ENCODE results near the gene ADCY2.
A peak's percentile ranks its signal among the peaks of the same experiment; 100 is the strongest.

The ADCY2 gene

GRCh38 chr5:7671381-7671993 is 275.5 kb downstream of the ADCY2 start:
- DNase-seq, result no peak

- no peak for DNase-seq
These were observed 277.7 kb downstream of the ADCY2 start for GRCh38 chr5:7673658-7674057.

GRCh38 chr5:7676455-7676854 is 280.5 kb downstream of the ADCY2 start:
- no peak for DNase-seq

- DNase-seq, result no peak
These were observed 282.1 kb downstream of the ADCY2 start for GRCh38 chr5:7678030-7678429.

- no peak for DNase-seq
These were observed 283.7 kb downstream of the ADCY2 start for GRCh38 chr5:7679663-7680062.

- DNase-seq, result no peak
These were observed 284.3 kb downstream of the ADCY2 start for GRCh38 chr5:7680260-7680659.

- DNase-seq, result no peak
These were observed 286.4 kb downstream of the ADCY2 start for GRCh38 chr5:7682379-7682778.

- no peak for DNase-seq
These were observed 287.8 kb downstream of the ADCY2 start for GRCh38 chr5:7683753-7684152.

- DNase-seq, result no peak
These were observed 288.9 kb downstream of the ADCY2 start for GRCh38 chr5:7684826-7685225.

GRCh38 chr5:7686794-7687193 is 290.9 kb downstream of the ADCY2 start:
- DNase-seq, result no peak

- no peak for DNase-seq
These were observed 294.6 kb downstream of the ADCY2 start for GRCh38 chr5:7690557-7690956.

- DNase-seq, result no peak
These were observed 309.3 kb downstream of the ADCY2 start for GRCh38 chr5:7705261-7705660.

- no peak for DNase-seq
These were observed 309.8 kb downstream of the ADCY2 start for GRCh38 chr5:7705736-7706135.

GRCh38 chr5:7706256-7706655 is 310.3 kb downstream of the ADCY2 start:
- no peak for DNase-seq

GRCh38 chr5:7714119-7714518 is 318.2 kb downstream of the ADCY2 start:
- no peak for DNase-seq

- no peak for DNase-seq
These were observed 318.8 kb downstream of the ADCY2 start for GRCh38 chr5:7714697-7715096.

GRCh38 chr5:7717691-7718090 is 321.8 kb downstream of the ADCY2 start:
- DNase-seq, result no peak

- DNase-seq, result no peak
These were observed 332.1 kb downstream of the ADCY2 start for GRCh38 chr5:7728076-7728475.

- no peak for DNase-seq
These were observed 345.6 kb downstream of the ADCY2 start for GRCh38 chr5:7741415-7742065.

- no peak for DNase-seq
These were observed 346.3 kb downstream of the ADCY2 start for GRCh38 chr5:7742241-7742656.

- DNase-seq, result peak; percentile 72
These were observed 350.1 kb downstream of the ADCY2 start for GRCh38 chr5:7745882-7746610.

- DNase-seq, result no peak
These were observed 351.8 kb downstream of the ADCY2 start for GRCh38 chr5:7747728-7748127.

- no peak for DNase-seq
These were observed 353.7 kb downstream of the ADCY2 start for GRCh38 chr5:7749626-7750025.

GRCh38 chr5:7751874-7752273 is 355.9 kb downstream of the ADCY2 start:
- DNase-seq, result no peak
